Suppressor macrophage treated with lipopolysaccharide for 1 hour (primary cell): ENCODE data around the gene CD79B.
A peak's percentile ranks its signal among the peaks of the same experiment; 100 is the strongest.

Experiments
- DNase-seq, 3 donors: peaks; one replicate each; pipeline ENCODE4 v3.0.0-alpha.2; 2020 to 2022

The CD79B gene

DNA sequence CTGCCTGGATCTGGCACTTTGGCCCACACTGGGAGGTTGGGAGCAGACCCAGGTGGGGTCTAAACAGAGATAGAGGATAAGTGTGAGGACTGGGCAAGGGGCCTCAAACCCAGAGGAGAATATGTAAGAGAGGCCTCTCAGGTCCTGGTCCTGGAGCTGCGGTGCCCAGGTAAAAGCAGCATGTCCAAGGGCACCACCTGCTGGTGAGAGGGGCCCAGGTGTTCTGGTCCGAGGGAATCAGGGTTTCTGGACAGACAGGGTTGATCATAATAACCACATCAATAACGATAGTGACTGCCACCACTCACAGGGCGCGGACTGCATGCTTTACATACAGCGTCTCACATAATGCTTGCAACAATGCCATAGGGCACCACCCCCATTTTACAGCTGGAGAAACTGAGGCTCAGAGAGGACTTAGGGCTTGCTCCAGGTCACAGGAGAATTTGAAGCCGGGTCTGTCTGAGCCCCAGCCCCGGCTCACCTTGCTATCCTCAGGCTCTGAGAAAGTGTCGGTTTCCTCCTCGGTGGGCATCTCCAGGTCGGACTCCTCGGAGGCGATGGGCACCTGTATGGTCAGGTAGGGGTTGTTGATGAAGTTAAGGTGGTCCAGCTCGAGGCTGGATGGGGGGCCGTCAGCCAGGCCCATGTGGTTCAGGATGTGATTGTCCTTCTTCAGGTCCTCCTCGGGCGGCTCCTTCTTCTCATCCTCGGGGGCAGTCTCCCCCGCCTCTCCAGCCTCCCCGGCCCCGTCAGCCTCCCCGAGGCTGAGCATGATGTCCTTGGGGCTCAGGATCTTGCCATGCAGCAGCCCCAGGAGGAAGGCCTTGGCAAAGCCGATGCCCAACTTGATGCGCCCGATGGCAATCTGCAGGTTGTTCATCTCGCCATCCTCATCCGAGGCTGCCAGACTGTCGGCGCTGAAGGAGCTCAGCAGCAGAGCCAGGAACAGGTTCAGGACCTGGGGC is 19.1 kb upstream of the CD79B start:
- DNase-seq: no peak

DNA sequence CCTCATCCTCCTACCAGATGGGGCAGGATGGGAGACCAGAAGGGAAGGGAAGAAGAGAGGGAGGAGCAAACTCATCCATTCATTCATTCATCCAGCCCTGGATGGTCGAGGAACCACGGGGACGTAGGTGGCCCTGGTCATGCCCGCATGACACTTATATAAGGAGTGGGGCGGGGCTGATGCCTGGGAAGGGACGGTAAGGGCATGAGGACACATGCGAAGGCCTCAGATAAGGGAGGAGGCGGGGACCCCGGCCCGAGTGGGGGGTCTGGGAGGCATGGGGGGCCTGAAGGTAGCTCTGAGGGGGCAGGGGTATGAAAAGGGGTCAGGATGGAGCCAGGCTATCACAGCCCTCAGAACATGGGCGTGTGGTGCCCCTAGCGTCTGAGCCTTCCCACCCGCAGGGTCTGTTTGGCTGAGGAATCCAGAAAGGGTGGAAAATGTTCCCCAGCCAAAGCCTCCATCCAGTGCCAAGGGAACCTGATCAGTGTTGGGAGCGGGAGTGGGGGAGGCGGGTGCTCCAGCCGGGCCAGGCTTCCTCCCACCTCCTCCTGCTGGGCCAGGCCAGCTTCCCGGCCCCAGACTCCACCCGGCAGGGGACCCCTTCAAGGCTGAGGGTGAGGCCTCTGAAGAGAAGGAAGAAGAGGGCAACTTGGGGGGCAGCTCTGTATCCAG is 17.6 kb upstream of the CD79B start:
- no peak for DNase-seq

DNA sequence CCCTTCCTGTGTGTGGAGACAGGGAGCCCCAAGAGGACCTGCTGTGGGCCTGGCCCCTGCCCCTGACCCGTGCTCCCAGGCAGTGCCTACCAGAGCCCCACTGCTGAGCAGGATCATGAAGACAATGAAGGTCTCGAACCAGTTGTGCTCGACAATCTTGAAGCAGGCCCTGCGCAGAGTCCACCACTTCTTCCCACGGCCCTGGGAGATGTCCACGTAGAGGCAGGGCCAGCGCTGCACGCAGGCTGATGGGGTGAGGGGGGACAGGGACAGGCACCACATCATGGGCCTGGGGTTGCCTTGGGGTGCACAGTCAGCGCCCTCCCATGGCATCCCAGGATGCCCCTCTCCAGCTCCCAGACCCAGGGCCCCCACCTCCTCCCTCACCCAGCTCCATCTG is 16.4 kb upstream of the CD79B start:
- no peak for DNase-seq

DNA sequence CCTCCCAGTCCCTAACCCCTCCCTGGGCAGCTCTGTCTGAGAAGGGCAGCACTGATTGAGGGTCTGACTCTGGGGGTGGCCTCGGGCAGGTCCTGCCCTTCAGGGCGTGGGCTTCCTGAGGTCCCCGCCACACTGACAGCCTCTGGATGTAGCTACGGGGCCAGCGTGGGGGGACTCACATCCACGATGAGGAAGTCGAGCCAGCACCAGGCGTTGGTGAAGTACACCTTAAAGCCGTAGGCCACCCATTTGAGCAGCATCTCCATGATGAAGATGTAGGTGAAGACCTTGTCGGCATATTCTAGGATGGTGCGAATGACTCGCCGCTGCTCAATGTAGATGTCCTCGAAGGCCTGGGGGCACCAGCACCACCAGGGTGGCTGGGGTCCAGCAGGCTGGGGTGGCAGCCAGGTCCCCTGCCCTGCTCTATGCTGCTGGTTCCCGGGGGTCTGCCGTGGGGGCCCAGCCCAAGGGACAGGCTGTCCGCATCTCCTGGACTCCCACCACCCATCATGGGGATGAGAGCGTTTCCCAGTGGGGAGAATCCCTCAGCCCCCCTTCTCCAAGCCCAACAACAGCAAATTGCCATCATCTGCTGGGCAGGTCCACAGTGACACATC is 15.7 kb upstream of the CD79B start:
- no peak for DNase-seq

DNA sequence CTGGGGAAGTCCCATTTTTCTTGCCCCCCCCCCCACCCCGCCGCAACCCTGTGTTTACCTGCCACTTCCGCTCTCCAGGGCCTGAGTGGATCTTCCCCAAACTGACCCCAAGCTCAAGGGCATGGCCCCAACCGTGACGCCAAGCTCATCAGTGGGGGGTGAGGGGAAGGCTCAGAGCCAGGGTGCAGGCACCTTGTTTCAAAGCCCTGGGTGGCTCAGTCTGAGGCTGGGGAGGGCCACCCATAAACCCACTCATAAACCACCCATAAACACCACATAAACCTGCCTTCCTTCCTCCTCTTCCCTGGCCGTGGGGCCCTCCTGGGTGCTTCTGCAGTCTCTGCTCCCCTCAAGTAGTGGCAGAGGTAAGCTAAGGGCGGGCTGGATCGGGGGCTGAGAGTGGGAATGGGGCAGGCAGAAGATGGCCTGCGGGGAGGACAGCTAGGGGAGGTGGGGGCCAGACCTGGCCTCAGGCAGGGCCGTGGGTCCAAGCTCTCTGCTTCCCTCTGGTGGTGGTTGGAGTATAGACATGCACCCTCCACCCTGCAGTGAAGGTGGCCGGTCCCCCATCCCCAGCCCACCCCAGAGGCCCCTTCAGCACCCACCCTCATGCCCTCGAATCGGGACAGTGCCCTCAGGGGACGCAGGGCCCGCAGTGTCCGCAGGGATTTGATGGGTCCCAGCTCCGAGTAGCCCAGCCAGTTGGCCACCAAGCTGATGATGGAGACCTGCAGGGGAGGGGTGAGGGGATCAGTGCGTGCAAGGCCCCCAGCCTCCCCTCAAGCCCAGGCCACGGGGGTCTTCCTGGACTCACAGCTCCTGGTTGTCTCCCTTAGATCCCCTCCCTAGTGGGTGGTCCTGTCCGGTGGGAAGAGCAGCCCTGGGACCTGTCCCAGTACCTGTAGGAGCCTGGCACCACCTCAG is 14.6 kb upstream of the CD79B start:
- DNase-seq: peak; percentile 57 to 85 (median 71)

DNA sequence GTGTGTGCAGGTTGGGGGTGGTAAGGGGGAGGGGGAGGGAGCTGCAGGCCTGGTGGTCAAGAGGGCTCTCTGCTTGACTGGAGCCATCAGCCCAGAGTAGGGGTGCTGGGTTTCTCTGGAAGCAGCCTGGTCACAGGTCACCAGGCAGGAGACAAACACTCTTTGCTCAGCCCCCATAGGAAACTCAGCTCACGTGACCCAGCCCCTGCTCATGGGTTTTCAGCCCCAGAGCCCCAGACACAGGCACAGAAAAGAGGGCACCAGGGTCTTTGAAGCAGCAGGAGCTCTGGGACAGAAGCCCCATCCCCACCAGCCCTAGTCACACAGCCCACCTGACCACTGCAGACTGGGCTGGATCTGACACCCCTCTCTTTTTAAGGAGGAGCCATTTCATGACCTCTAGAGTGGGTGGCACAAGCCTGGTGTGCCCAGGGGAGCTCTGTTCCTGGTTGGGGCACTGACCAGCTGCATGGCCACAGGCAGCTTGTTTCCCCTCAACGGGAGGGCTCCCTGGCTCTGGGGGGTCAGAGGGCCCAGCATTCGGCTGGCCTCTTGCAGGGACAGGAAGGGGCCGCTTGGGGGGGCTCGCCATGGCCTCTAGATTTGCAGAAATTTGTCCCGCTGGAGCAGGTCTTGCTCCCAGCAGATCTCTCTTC is 13.8 kb upstream of the CD79B start:
- DNase-seq: no peak

DNA sequence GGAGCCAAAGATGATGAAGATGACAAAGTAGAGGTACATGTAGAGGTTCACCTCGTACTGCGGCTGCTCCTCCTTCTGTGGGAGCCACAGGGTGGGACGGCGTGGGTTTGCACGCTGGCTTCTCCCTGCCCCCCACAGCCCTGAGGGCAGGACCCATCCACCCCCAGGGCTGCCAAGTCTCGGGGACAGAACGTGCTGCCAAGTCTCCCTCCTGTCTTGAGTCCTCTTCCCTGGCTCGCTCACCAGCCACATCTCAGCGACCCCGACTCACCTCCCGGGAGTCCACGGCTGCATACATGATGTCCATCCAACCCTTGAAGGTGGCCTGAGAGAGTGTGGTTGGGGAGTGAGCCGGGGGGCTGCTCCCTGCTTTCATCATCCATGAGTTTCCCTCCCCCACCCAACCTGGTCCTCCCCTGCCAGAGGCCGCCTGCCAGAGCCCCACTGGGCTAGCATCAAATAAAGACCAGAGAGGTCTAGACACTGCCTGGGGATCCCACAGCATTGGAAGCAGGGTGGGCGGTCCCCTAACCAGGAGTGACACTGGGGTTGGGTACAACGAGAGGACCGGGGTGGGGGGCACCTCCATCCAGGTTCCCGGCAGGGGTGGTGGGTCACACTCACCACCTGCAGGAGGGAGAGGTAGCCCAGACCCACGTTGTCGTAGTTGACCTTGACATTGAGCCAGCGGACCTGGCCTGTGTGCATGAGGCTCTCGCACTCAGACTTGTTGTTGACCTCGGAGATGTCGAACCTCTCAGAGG is 12.8 kb upstream of the CD79B start:
- no peak for DNase-seq

DNA sequence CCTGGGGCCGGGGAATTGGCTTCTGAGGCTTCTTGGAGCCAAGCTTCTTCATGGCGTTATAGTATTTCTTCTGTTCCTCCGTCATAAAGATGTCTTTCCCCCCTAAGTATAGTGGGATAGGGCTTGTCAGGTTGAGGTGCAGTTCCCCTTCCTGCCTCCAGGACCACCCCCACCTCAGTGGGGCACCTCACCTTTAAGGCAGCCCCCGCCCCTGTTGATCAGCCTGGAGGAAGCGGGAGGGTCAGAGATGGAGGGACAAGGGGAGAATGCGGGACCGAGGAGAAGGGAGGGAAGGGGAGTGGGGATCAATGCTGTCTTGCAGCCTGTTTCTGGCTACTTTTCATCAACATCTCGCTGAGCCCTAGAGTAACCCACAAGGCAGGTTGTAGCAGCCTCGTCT is 11.6 kb upstream of the CD79B start:
- DNase-seq: no peak

DNA sequence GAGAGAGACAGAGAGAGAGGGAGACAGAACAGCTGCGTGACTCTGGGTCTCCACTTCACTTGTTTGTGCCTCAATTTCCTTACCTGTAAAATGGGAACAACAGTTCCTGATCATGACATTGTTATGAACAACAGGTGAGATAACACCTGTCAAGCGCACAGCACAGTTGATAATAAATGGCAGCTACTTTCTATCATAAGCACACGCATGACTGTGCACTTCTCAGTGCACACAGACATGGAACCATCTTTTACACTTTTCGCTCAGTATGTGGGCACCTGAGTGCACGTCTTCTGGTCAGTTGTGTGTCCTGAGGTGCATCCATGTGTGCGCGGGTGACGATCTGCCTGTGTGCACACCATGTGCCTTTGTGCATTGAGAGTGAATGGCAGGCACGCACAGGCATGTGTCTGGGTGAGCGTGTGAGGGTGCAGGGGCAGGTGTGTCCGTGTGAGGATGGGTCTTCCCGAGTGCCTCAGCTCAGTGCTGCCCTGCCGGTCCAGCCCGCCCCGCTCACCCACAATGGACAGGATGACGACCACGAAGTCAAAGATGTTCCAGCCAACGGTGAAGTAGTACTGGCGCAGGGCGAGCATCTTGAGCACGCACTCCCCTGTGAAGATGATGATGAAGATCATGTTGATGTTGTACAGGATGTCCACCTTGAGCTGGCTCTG is 10.3 kb upstream of the CD79B start:
- DNase-seq: no peak

DNA sequence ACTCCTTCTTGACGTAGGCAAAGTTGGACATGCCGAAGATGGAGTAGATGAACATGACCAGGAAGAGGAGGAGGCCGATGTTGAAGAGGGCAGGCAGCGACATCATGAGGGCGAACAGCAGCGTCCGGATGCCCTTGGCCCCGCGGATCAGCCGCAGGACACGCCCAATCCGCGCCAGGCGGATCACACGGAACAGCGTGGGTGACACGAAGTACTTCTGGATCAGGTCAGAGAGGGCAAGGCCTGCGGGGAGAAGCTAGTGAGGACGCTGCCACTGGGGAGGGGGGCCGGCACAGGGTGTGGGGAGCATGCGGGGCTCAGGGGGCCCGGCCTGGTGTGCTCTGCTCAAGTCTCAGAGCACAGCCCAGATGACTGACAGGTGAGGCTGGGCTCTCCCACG is 9.6 kb upstream of the CD79B start:
- DNase-seq: no peak

DNA sequence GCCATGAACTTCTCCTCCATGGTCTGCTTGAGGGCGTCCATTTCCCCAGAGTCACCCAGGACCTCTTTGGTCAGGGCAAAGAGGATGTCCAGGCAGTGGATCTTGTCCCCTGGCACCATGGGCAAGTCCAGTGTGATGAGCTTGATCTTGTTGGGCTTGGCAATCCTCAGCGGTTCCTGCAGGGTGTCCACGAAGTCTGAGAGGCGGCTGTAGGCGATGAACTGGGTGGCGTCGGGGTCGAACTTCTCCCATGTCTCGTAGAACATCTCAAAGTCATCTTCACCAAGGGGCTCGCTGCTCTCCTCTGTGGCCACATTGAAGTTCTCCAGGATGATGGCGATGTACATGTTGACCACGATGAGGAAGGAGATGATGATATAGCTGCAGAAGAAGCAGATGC is 9.0 kb upstream of the CD79B start:
- DNase-seq: no peak

DNA sequence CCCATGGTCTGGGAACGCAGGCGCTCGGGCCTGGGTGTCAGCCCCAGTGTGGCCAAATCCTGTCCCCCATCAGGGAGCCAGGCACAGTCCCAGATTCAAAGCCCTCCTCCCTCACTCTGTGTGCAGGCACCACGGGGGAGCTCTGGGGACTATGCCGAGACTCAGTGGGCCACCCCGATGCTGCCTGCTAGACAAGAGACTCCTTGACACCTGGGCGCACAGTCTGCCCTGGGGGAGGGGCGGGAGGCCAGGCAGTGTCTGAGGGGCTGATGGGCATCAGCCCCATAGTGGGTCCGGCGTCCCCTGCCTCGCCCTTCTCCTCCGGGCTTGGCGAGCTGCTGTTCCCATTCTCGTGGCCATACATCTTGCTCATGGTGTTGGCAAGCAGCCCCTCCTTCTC is 8.5 kb upstream of the CD79B start:
- DNase-seq: no peak

DNA sequence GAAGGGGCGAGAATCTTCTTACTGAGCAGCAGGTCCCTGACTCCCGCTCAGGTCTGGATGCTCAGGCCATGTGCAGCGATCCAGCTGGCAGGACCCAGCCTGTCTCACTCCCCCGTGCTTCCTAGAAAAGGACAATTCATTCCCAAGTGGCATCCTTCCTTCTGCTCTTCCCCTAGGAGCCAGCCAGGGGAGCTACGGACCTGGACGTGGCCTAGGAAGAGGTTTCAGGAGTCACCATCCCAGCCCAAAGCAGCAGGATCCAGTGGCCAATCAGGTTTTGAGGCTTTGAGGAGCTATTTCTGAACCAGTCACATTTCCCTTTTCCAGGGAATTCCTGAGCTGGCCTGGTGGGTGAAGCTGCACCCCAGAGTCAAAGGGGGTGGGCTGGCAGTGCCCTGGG is 7.8 kb upstream of the CD79B start:
- DNase-seq: no peak

DNA sequence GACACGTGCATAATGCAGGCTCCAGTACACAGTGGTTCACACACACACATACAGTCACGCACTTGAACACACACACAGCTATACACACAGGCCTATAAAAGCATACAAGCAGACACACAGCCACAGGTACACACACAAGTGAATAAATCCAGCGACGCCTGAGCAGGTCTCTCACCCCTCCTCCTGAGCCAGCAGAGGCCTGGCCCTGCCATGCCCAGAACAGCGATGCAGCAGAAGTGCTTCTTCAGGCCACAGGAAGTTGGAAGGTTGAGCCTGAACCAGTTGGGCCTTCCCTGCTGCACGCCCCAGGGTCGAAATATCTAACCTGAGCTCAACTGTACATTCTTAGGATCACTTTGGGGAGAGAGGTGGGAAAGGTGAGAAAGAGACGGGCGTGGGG is 7.3 kb upstream of the CD79B start:
- DNase-seq: no peak

DNA sequence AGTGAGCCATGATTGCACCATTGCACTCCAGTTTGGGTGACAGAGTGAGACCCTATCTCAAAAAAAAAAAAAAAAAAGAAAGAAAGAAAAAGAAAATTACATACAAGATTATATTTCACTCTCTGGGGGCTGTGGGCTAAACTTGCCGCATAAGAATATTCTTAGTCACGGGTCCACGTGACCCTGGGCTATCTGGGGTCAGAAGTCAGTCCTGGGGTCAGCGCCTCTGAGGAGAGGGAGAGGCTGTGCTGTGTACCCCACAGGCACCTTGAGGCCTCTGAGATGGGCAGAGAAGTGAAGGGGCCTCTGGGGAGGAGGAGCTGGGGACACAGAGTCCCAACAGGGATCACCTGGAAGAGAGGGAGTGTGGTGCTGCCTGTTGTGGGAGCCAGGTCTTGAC is 5.8 kb upstream of the CD79B start:
- DNase-seq: no peak

DNA sequence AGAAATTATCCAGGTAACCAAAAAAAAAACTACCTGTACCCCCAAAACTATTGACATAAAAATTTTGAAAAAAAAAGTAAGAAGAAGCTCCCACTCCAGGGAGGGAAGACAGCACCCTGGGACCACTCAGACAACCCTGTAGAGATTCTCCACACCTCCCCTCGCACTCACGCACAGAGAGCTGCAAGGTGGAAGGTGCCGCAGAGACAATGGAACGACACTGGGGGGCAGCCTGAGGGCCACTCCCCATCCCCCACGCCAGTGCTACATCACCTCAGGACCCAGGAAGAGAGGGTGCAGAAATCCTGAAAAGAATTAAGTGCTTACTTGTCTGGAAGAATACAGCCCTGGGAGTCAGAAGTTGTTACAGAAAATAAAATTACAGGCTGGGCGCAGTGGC is 5.2 kb upstream of the CD79B start:
- DNase-seq: no peak

DNA sequence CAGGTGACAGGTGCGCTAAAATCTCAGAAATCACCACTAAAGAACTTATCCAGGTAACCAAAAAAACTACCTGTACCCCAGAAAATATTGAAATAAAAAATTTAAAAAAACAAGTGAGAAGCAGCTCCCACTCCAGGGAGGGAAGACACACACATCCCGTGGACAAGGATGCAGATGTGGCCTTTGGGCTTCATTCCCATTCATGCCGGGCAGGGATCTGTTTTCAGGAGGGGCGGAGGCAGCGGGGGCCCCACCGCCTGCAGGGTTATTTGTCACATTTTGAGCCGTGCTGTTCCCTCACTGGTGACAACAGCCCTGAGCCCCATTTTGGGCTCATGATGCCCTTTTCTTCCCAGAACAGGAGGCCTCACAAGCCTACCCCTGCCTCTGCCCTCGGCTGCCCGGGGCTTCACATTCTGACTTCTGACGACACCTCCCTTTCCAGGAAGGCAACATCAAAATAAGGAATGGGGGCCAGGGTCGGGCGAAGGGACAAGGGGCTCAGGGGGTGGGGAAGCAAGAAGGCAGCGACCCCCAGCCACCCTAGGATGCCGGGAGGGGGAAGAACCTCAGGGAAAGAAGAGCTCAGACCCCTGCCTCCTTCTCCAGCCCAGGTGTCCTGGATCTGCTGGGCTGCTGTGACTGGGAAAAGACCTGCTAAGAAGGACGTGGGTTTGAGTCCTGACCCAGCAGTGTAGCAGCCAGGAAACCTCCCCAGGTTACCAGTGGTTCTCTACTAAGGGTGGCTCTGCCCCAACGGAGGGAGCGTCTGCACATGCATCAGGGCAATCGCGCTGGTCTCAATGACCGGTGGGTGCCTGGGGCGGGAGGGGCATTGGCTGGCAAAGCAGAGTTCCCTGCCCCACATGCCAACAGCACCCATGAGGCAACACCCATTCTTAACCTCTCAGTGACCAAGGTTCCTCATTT is 2.3 kb upstream of the CD79B start:
- peak in 1 of 3 donors; percentile 38 for DNase-seq

DNA sequence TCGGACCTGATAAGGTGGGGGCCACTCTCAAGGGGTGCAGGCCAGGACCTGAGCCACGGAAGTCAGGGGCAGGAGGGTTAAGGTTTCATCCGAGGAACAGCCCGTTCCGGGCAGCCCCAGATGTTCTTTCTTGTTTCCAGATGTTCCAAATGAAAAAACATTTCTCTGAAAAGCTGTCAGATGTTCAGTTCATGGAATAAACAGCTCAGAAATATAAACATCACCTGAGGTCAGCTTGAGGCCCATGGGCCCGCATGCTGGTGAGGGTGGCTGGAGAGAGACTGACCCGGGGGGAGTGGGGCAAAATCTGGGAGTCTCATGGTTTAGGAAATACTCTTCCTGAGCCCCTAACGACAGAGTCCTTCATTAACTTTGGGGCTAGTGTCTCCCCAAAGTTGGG is 1.5 kb upstream of the CD79B start:
- no peak for DNase-seq

DNA sequence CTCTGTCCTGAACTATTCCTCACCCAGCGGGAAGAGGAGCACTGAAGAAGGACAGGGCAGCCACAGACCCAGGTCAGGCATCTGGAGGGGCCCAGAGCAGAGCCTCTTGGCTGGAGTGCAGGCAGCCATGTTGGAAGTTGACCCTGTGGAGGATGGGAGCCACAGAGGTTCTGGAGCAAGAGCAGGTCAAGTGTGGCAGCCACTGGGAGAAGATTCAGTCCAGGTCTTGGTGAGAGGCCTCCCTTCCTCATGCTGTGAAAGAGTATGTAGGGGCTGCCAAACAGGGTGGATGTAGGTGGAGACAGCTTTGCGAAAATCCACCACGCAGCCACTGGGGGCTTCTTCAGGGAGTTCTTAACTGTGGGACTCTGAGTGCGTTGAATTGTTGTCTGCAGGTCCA is 590 bp upstream of the CD79B start:
- DNase-seq: no peak
